Lung (tissue), 12 donors: ENCODE measurements around the gene PDGFD. TPM values are rescaled to one million over a fixed set of nuclear protein-coding genes. Genes with fewer than 3 reads are reported as not detected.

Source experiments
- ATAC-seq: fragments of 200-7000 bp; cut with Tn5 transposase; one replicate; pipeline ENCODE4 v1.9.1; 2020; ENCODE audit warnings: moderate number of reproducible peaks; ENCODE audit not compliant: insufficient read depth, low FRiP score
- DNase-seq, 3 donors: peaks; one replicate each; pipeline ENCODE4 v3.0.0-alpha.2; 2013 to 2017
- H3K27ac ChIP-seq, 2 donors: one replicate each; pipeline ENCODE4 v1.5.1; 2013; ENCODE audit warnings: mild to moderate bottlenecking in 2 of 2, moderate library complexity in 2 of 2, control low read depth in 1 of 2, inconsistent platforms in 1 of 2, low read depth in 1 of 2, low read length in 1 of 2
- H3K27me3 ChIP-seq, 3 donors: one replicate each; pipeline ENCODE4 v1.5.1; 2013; ENCODE audit warnings: low read length in 2 of 3; ENCODE audit not compliant: control insufficient read depth in 3 of 3, insufficient read depth in 3 of 3
- H3K36me3 ChIP-seq, 4 donors: one replicate each; pipeline ENCODE4 v1.5.1; 2013; ENCODE audit warnings: low read length in 4 of 4, mild to moderate bottlenecking in 1 of 4, moderate library complexity in 1 of 4; ENCODE audit not compliant: control insufficient read depth in 4 of 4, insufficient read depth in 4 of 4
- H3K4me1 ChIP-seq, 5 donors: one replicate each; pipeline ENCODE4 v1.5.1; 2013; ENCODE audit warnings: low read length in 5 of 5, mild to moderate bottlenecking in 2 of 5, moderate library complexity in 1 of 5; ENCODE audit not compliant: control insufficient read depth in 5 of 5, insufficient read depth in 5 of 5
- H3K4me3 ChIP-seq: one replicate; pipeline ENCODE4 v1.5.1; 2013; ENCODE audit warnings: mild to moderate bottlenecking, control low read depth, moderate library complexity
- H3K9ac ChIP-seq, 2 donors: one replicate each; pipeline ENCODE4 v1.5.1; 2013; ENCODE audit warnings: low read length in 2 of 2, control low read depth in 1 of 2; ENCODE audit not compliant: insufficient read depth in 1 of 2
- H3K9me3 ChIP-seq, 4 donors: one replicate each; pipeline ENCODE4 v1.5.1; 2013; ENCODE audit warnings: low read length in 3 of 4, mild to moderate bottlenecking in 1 of 4, moderate library complexity in 1 of 4; ENCODE audit not compliant: control insufficient read depth in 4 of 4, insufficient read depth in 3 of 4
- CTCF ChIP-seq: IDR thresholded peaks from 2 replicates; pipeline ENCODE4 v1.5.1; 2012; ENCODE audit warnings: mild to moderate bottlenecking; ENCODE audit errors: control extremely low read depth, extremely low read depth
- WGBS, 2 donors: extraction: QIAGEN DNeasy Blood & Tissue Kit; methylation state at CpG; one replicate each; pipeline ENCODE4 v1.1.7; 2013; 5-methylcytosine and 5-hydroxymethylcytosine counted together
- polyA plus RNA-seq, 2 donors: library from polyadenylated mRNA; stranded (reverse); fragments of 200-250 nt; gene quantifications; one replicate each; pipeline ENCODE4 v1.2.1, GENCODE V29; 2013
- total RNA-seq, 2 donors: library from RNA; depleted of rRNA in 1 of 2; stranded (reverse); fragments of >200 nt in 1 of 2; gene quantifications; one replicate each; pipeline ENCODE4 v1.2.1, GENCODE V29; 2014 to 2021
- donor health status: control.
- donor health status: control.
- donor health status: Bipolar disorder and iron deficiency.
- donor health status: healthy.
- donor health status: DM: yes; HTN: yes; CAD: no.

PDGFD gene
- total and polyA plus RNA-seq, 4 donors = 0.71 to 10.6 (median 1.4) TPM

- Histone ChIP-seq H3K36me3 (no peaks in the 10 kb centered on the region), H3K9ac (no peak overlapping the region), H3K9me3 (peaks cover 0 to 5% (median 0%) of the 10 kb centered on the region in 4 donors), H3K4me3 (no peak overlapping the region), H3K27me3 (no peaks in the 10 kb centered on the region), H3K27ac (no peak overlapping the region), H3K4me1 (peaks cover 0 to 6% (median 0%) of the 10 kb centered on the region in 5 donors)
- TF ChIP-seq CTCF = no peak
- ATAC-seq (no peak), DNase-seq (no peak)
These were observed 41.8 kb downstream of the PDGFD start for GRCh38 chr11:104122011-104122635.

- ATAC-seq (no peak), DNase-seq (no peak)
- WGBS, 2 donors = 87 to 93% methylated on average over 4 of the region's 4 CpGs
- H3K36me3 ChIP-seq = no peaks in the 10 kb centered on the region
- no peak for TF ChIP-seq CTCF
- no peak overlapping the region for H3K4me3 ChIP-seq
- H3K4me1 ChIP-seq = peaks cover 0 to 6% (median 0%) of the 10 kb centered on the region in 5 donors
- H3K9ac ChIP-seq = no peak overlapping the region
- H3K27me3 ChIP-seq = no peaks in the 10 kb centered on the region
- peaks cover 0 to 6% (median 0%) of the 10 kb centered on the region in 4 donors for H3K9me3 ChIP-seq
- H3K27ac ChIP-seq = no peak overlapping the region
These were observed 43.3 kb downstream of the PDGFD start for GRCh38 chr11:104120493-104121137.

GRCh38 chr11:104118105-104118744, 45.7 kb downstream of the PDGFD start:
- no peak for TF ChIP-seq CTCF
- DNase-seq (no peak), ATAC-seq (no peak)
- H3K27me3 ChIP-seq = no peaks in the 10 kb centered on the region
- no peaks in the 10 kb centered on the region for H3K36me3 ChIP-seq
- WGBS, 2 donors = 92 to 93% methylated on average over 1 of the region's 1 CpG
- H3K4me3 ChIP-seq = no peak overlapping the region
- no peak overlapping the region for H3K27ac ChIP-seq
- H3K9me3 ChIP-seq = peaks cover 0 to 6% (median 0%) of the 10 kb centered on the region in 4 donors
- H3K4me1 ChIP-seq = peaks cover 0 to 6% (median 0%) of the 10 kb centered on the region in 5 donors
- no peak overlapping the region for H3K9ac ChIP-seq
